AG10803 (cell line): Measurements from ENCODE around the gene PRKAG2.
"Not testable (repeated sequence)": the region's sequence is repeated elsewhere in the genome, so short reads cannot be mapped to it uniquely, and the experiment has no call there.

Experiments used
- DNase-seq: peaks from one replicate; pipeline ENCODE4 v3.0.0; 2010; ENCODE audit warnings: low read depth
- H3K4me3 ChIP-seq: 2 replicates; pipeline ENCODE4 v1.5.1; 2011; ENCODE audit warnings: mild to moderate bottlenecking, low read length, control low read depth
- TF ChIP-seq, protein P1 (sequence below): conservative IDR thresholded peaks from 2 replicates; pipeline ENCODE4 v1.5.1; 2011; ENCODE audit warnings: mild to moderate bottlenecking, low read length, control low read depth, inconsistent platforms

PRKAG2 gene

DNA sequence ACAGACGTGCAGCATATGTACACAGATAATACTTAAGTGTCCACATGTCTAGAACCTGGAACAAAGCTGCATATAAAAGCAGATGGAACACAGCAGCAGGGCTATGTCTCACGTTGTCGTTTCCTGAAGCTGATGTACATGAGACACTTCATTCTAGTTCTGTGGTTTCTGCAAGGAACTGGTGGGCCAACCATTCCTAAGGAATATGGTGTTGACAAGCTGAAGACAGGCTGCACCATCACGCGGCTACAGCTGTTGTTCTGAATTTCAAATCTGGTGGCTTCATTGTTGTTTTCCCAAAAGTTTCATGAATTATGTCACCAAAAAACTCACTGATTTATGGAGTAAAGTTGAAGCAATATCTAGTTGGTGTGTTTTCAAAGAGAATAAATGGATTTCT, 33.7 kb downstream of the PRKAG2 start:
- H3K4me3 ChIP-seq = no peak overlapping the region
- DNase-seq = peak; percentile 3
- TF ChIP-seq, protein P1, sequence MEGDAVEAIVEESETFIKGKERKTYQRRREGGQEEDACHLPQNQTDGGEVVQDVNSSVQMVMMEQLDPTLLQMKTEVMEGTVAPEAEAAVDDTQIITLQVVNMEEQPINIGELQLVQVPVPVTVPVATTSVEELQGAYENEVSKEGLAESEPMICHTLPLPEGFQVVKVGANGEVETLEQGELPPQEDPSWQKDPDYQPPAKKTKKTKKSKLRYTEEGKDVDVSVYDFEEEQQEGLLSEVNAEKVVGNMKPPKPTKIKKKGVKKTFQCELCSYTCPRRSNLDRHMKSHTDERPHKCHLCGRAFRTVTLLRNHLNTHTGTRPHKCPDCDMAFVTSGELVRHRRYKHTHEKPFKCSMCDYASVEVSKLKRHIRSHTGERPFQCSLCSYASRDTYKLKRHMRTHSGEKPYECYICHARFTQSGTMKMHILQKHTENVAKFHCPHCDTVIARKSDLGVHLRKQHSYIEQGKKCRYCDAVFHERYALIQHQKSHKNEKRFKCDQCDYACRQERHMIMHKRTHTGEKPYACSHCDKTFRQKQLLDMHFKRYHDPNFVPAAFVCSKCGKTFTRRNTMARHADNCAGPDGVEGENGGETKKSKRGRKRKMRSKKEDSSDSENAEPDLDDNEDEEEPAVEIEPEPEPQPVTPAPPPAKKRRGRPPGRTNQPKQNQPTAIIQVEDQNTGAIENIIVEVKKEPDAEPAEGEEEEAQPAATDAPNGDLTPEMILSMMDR = no peak

DNA sequence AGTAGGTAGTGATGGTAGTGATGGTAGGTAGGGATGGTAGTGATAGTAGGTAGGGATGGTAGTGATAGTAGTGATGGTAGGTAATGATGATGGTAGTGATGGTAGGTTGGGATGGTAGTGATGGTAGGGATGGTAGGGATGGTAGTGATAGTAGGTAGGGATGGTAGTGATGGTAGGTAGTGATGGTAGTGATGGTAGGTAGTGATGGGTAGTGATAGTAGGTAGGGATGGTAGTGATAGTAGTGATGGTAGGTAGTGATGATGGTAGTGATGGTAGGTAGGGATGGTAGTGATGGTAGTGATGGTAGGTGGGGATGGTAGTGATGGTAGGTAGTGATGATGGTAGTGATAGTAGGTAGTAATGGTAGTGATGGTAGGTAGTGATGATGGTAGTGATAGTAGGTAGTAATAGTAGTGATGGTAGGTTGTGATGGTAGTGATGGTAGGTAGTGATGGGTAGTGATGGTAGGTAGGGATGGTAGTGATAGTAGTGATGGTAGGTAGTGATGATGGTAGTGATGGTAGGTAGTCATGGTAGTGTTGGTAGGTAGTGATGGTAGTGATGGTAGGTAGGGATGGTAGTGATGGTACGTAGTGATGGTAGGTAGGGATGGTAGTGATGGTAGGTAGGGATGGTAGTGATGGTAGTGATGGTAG, 35.4 kb downstream of the PRKAG2 start:
- DNase-seq, H3K4me3 ChIP-seq: not testable (repeated sequence)

DNA sequence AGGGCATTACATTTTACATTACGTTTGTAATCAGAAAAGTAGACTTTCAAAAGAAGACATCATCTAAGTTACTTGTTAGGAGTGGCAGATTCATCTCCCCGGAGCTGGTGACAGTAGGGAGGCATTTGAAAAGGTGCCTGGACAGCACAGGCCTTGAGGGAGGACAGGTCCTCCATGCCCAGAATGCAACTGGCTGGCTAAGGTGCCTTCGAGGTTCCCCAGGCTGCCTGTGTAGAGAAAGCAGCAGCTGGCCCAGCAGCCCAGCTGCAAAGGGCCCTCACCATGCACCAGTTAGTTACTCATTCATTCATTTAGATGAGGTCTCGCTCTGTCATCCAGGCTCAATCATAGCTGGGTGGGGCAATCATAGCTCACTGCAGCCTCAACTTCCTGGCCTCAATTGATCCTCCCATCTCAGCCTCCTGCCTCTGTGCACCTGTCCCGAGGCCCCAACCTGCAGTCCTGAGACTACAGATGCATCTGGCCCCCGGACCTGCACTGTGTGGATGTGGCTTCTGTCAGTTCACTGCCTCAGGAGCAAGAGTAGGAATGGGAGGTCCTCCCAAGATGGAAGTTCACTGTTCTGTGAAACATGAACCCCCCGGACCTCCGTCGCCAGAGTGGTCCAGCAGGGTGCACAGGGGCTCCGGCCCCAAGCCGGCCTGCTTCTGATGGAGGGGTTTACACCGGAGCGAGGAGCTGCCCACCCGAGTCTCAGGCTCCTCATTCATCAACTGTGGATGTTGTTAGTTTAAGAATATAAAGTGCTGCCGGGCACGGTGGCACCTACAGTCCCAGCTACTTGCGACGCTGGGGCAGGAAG, 36.6 kb downstream of the PRKAG2 start:
- no peak overlapping the region for H3K4me3 ChIP-seq
- DNase-seq = no peak
- TF ChIP-seq, protein P1 = no peak

DNA sequence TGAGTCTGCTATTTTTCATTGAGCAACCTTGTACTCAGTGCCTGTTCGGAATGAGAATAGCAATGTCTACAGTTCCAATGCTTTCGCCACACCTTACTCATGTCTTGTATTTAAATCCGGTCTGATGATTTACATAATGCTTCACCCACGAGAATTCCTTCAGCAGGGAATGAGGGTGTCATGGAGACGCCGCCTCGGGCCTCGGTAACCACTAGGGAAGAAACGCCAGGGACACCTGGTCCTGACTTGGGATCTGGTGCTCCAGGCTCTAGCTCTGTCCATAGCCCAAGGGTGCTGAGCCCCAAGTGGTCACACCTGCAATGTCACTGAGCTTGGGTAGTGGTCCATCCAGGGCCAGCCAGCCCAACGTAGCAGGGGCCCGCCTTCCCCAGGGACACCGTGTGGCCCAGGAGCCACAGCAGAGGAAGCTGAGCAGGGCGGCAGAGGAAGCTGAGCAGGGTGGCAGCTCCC, 37.4 kb downstream of the PRKAG2 start:
- no peak overlapping the region for H3K4me3 ChIP-seq
- DNase-seq = no peak
- TF ChIP-seq, protein P1 = no peak

DNA sequence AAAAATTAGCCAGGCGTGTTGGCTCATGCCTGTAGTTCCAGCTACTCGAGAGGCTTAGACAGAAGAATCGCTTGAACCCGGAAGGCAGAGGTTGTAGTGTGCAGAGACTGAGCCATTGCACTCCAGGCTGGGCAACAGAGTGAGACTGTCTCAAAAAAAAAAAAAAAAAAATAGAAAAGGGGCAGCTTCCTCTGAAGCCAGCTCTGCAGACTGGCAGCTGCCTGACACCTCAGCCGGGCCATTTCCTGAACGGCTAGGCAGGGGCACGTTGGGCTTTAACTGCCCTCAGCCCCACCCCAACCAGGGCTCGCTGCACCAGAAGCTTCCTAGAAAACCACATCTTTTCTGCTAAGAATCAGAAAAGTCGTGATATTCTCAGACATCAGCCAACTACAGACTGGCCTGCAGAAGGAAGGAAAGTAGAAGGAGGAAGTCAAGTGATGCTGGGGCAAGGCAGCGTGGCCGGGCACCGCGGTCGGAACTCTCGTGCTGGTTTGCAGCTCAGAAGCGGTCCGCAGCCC, 38.0 kb downstream of the PRKAG2 start:
- TF ChIP-seq, protein P1 = no peak
- no peak overlapping the region for H3K4me3 ChIP-seq
- no peak for DNase-seq

DNA sequence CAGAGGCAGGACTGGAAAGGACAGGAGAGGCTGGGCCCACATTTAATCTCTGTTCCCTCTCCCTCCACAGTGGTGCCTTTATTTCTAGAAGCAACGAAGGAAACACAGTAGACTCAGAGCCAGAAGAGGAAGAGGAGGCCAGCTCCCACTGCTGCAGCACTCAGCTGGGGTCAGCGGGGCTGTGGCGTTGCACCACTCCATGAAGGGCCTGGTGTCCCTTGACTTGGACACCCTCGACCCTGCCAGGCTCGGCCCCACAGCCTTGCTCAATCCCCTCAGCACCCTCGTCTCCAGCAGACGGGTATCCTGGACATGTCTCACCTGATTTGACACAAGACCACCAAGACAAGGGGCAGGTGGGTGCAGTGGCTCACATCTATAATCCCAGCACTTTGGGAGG, 38.8 kb downstream of the PRKAG2 start:
- H3K4me3 ChIP-seq = no peak overlapping the region
- TF ChIP-seq, protein P1 = no peak
- DNase-seq = no peak

DNA sequence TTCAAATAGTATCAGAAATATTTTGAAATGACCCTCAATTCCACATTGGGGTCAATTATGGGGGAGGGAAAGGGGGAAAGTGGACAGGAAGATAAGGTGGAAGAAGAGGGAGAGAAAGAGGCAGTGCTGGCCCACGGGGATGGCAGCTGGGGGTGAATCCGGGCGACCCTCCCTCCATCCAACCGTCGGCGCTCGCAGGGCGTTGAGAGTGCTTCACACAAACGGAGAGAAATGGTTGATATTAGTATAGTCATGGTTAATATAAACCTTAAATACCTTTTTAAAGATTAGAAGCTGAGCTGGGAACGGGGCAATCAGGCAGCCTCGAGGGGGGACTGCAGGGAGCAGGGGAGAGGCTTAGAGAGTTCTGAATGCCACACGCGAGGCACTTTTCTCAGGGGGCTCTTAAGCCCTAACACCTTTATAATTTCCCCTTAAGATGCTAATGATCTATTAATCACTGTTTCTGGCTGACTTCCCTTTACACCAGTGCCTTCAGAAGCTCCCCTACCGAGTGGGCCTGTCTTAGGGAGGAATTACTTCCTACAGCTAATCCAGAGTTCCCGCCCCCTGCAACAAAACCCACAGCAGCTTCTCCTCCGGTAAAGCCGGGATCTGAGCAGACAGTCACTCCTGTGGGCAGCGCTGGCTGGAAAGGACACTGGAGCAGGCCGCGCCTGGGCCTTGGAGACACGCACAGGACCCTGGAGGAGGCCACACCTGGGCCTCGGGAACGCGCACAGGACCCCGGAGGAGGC, 39.5 kb downstream of the PRKAG2 start:
- TF ChIP-seq, protein P1 = no peak
- H3K4me3 ChIP-seq = no peak overlapping the region

More for the DNA sequence above, 39.5 kb downstream of the PRKAG2 start:
- no peak for DNase-seq
